ENCODE measurements around the gene ST3GAL2.

Gene ST3GAL2

DNA sequence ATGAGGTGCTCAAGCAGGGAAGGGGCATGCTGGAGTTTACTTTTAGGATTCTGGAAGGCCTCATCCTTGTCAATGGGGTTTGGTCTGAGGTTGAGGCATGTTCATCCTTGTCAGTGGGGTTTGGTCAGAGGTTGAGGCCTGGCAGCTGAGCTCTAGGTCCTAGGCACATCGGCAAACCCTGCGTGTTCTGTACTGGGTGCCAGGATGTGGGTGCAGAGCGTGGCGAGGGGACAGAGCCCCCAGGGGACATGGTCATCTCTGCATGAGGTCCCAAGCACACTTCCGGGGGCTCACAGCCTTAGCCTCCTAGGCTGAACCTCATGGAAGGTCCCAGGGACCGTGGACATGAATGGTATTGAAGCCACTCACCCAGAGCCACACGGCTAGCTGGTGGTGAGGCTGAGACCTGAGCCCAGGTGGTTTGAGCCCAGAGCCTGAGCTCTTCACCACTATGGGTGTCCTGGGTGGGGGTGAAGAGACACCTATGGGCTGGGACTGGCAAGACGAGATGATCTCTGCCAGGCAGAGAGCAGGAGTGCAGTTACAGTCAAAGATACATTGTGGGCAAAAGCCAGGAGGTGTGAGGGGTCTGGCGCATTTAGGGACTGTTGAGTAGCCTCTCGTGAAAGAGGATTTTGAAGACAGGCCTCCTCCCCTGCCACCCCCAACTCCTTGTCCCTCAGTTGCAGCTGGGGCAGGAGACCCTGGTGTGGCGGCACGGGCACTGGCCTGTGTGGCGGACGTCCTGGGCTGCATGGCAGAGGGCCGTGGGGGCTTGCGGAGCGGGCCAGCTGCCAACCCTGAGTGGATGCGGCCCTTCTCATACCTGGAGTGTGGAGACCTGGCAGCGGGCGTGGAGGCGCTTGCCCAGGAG, 34.8 kb upstream of the ST3GAL2 start:
- no peak for DNase-seq (ENCODE audit: insufficient read length, low spot score)
- TF ChIP-seq POLR2A (IDR thresholded peaks at IDR 0.05; ENCODE audit: low read depth, low read length), result no peak
- no peak for FAIRE-seq

- DNase-seq (ENCODE audit: insufficient read length, low spot score) (no peak), FAIRE-seq (no peak)
- no peak for TF ChIP-seq POLR2A (IDR thresholded peaks at IDR 0.05; ENCODE audit: low read depth, low read length)
Observed at GRCh38 chr16:70472786-70473433, 34.0 kb upstream of the ST3GAL2 start.

DNA sequence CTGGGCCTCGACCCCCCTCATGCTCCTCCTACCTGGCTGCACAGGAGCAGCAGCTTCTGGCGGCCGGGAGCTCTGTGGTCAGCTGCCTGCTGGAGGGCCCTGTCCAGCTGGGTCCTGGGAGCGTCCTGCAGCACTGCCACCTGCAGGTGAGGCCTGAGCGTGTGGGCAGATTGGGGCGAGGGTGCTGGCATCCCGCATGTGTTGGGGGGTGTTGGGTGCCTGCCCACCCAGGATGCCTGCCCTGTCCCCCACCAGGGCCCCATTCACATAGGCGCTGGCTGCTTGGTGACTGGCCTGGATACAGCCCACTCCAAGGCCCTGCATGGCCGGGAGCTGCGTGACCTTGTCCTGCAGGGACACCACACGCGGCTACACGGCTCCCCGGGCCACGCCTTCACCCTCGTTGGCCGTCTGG, 32.0 kb upstream of the ST3GAL2 start:
- no peak for FAIRE-seq
- peak; percentile 44 for DNase-seq (ENCODE audit: insufficient read length, low spot score)
- TF ChIP-seq POLR2A (IDR thresholded peaks at IDR 0.05; ENCODE audit: low read depth, low read length), result no peak

- DNase-seq (ENCODE audit: insufficient read length, low spot score), result no peak
- no peak for TF ChIP-seq POLR2A (IDR thresholded peaks at IDR 0.05; ENCODE audit: low read depth, low read length)
- no peak for FAIRE-seq
Observed at GRCh38 chr16:70470141-70470926, 31.4 kb upstream of the ST3GAL2 start.

- FAIRE-seq (no peak), DNase-seq (ENCODE audit: insufficient read length, low spot score) (no peak)
- no peak for TF ChIP-seq POLR2A (IDR thresholded peaks at IDR 0.05; ENCODE audit: low read depth, low read length)
Observed at GRCh38 chr16:70468776-70469525, 30.1 kb upstream of the ST3GAL2 start.

- DNase-seq (ENCODE audit: insufficient read length, low spot score), result no peak
- no peak for FAIRE-seq
- no peak for TF ChIP-seq POLR2A (IDR thresholded peaks at IDR 0.05; ENCODE audit: low read depth, low read length)
Observed at GRCh38 chr16:70467608-70468007, 28.7 kb upstream of the ST3GAL2 start.

DNA sequence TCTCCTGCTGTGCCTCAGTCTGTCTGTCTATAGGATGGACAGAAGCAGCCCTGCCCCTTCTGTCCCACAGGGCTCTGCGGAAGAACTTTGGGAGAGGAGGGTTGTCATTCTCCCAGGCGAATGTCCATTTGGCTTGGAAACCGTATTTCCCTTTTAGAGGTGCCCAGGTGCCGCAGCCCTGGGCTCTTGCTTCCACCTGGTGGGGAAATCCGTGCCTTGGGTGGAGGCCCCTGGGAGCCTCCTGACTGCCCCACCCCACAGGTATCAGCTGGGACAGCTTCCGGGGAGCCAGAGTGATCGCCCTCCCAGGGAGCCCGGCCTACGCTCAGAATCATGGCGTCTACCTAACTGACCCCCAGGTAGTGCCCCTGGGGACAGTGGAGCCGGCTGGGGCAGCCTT, 28.2 kb upstream of the ST3GAL2 start:
- no peak for TF ChIP-seq POLR2A (IDR thresholded peaks at IDR 0.05; ENCODE audit: low read depth, low read length)
- DNase-seq (ENCODE audit: insufficient read length, low spot score) (no peak), FAIRE-seq (no peak)

GRCh38 chr16:70466805-70467076, 27.8 kb upstream of the ST3GAL2 start:
- FAIRE-seq (no peak), DNase-seq (ENCODE audit: insufficient read length, low spot score) (no peak)
- TF ChIP-seq POLR2A (IDR thresholded peaks at IDR 0.05; ENCODE audit: low read depth, low read length), result no peak

DNA sequence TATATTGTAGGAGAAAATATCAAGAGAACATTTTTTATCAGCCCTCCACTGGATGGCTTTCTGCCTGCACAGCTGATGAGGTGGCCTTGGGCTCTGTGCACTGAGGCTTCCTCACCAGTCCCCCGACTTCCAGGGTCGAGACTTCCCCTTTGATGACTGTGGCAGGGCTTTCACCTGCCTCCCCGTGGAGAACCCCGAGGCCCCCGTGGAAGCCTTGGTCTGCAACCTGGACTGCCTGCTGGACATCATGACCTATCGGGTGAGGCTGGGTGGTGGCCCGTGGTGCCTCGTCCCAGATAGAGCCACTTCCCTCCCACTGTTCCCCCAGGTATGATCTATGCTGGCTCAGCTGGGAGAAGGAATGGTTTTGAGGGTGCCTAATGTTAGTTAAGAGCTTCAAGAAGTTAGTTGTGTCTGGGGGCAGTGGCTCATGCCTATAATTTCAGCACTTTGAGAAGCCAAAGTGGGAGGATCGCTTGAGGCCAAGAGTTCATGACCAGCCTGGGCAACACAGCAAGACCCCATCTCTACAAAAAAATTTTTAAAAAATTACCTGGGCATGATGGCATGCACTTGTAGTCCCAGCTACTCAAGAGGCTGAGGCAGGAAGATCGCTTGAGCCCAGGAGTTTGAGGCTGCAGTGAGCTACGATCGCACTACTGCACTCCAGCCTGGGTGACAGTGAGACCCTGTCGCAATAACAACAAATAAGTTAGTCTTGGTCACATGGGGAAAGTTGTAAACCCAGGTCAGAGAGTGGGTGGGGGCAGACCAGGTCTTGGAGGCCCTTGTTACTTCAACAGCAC, 27.3 kb upstream of the ST3GAL2 start:
- FAIRE-seq, result no peak
- DNase-seq (ENCODE audit: insufficient read length, low spot score), result no peak
- no peak for TF ChIP-seq POLR2A (IDR thresholded peaks at IDR 0.05; ENCODE audit: low read depth, low read length)

DNA sequence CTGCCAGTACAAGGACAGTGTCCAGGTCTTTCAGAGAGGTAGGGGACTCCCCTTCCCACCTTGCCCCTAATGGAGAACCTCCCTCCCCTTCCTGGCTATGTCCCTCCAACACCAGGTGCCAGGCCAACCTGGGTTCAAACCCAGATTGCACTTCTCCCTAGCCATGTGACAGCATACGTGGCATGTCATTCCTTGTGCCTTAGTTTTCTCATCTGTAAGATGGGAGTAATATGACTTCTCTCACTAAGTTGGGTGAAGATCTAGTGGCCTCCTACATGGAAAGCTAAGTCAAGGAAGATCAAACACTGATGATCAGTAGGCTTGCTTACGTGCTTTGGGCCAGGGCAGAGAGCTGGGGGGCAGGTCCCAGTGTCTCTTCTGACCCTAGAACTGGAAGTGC, 24.3 kb upstream of the ST3GAL2 start:
- DNase-seq (ENCODE audit: insufficient read length, low spot score) (no peak), FAIRE-seq (no peak)
- no peak for TF ChIP-seq POLR2A (IDR thresholded peaks at IDR 0.05; ENCODE audit: low read depth, low read length)

DNA sequence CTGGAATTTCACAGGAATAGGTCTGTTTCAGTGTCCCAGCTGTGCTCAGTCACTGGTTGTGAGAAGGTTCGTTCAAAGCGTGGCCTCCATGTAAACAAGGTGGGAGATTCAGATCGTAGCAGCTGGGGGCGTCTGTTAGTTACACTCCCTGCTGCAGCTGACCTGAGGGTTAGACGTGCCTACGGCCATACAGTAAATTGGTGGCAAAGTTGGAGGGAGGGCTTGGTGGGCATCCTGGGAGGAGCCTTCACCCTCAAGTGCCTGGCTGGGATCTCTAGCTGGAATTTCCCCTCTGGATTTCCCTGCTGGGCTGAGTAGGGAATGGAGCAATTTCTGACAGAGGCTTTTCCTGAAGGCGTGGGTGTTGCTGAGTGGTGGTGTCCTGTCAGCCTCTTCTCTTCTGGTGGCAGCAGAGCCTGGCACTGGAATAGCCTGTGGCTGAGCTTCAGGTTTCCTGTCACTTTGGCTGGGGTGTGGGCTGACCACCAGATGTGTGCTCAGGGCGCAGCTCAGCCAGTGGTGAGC, 21.9 kb upstream of the ST3GAL2 start:
- FAIRE-seq (no peak), DNase-seq (ENCODE audit: insufficient read length, low spot score) (no peak)
- no peak for TF ChIP-seq POLR2A (IDR thresholded peaks at IDR 0.05; ENCODE audit: low read depth, low read length)

DNA sequence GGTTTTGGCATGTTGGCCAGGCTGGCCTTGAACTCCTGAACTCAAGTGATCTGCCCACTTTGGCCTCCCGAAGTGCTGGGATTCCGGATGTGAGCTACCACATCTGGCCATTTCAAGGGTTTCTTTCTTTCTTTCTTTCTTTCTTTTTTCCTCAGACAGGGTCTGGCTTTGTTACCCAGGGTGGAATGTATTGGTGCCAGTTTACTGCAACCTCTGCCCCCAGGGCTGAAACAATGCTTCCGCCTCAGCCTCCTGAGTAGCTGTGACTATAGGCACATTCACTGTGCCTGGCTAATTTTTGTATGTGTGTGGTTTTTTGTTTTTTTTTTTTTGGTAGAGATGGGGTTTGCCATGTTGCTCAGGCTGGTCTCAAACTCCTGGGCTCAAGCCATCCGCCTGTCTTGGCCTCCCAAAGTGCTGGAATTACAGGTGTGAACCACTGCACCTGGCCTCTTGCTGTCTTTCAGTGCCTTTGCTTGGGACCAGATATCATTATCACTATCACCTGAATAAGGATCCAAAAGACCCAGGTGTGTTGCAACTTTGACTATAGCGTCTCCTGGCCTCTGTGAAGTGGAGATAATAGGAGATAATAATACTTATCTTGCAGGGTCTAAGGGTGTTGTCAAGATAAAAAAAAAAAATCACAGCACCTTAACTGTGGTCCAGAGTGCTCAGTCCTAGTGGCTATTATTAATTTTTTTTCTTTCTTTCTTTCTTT, 18.7 kb upstream of the ST3GAL2 start:
- DNase-seq (ENCODE audit: insufficient read length, low spot score) (no peak), FAIRE-seq (no peak)
- no peak for TF ChIP-seq POLR2A (IDR thresholded peaks at IDR 0.05; ENCODE audit: low read depth, low read length)
